ENCODE data around the gene CDCA7L. TPM values are rescaled to one million over a fixed set of nuclear protein-coding genes. Genes with fewer than 3 reads are reported as not detected.

Gene CDCA7L, protein sequence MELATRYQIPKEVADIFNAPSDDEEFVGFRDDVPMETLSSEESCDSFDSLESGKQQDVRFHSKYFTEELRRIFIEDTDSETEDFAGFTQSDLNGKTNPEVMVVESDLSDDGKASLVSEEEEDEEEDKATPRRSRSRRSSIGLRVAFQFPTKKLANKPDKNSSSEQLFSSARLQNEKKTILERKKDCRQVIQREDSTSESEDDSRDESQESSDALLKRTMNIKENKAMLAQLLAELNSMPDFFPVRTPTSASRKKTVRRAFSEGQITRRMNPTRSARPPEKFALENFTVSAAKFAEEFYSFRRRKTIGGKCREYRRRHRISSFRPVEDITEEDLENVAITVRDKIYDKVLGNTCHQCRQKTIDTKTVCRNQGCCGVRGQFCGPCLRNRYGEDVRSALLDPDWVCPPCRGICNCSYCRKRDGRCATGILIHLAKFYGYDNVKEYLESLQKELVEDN
- polyA plus RNA-seq (ENCODE audit: insufficient read length), result 62.6 TPM
- long read RNA-seq, donor 1, transcript CDCA7L-203 (10 exons, 3,066 nt), result major isoform, 5 of 6 reads
- long read RNA-seq, donor 1, partial matches to known transcripts, result 0 of 6 reads
- long read RNA-seq, donor 1, other reads (novel, unspliced or antisense), result 0 of 6 reads
- long read RNA-seq, donor 2, partial matches to known transcripts, result 0 of 3 reads
- long read RNA-seq, donor 2, other reads (novel, unspliced or antisense), result 0 of 3 reads
- long read RNA-seq, donor 3, result 0 reads
- long read RNA-seq, donor 4, partial matches to known transcripts, result 0 of 1 reads
- long read RNA-seq, donor 4, other reads (novel, unspliced or antisense), result 0 of 1 reads
- long read RNA-seq, donor 5, partial matches to known transcripts, result 0 of 13 reads
- long read RNA-seq, donor 5, other reads (novel, unspliced or antisense), result 7 of 13 reads
- long read RNA-seq, donor 6, partial matches to known transcripts, result 0 of 11 reads
- long read RNA-seq, donor 6, other reads (novel, unspliced or antisense), result 7 of 11 reads
- long read RNA-seq, donor 7, transcript CDCA7L-203 (10 exons, 3,066 nt), result major isoform, 6 of 11 reads
- long read RNA-seq, donor 7, partial matches to known transcripts, result 0 of 11 reads
- long read RNA-seq, donor 7, other reads (novel, unspliced or antisense), result 0 of 11 reads
- long read RNA-seq, donor 8, transcript CDCA7L-203 (10 exons, 3,066 nt), result major isoform, 5 of 7 reads
- long read RNA-seq, donor 8, partial matches to known transcripts, result 0 of 7 reads
- long read RNA-seq, donor 8, other reads (novel, unspliced or antisense), result 0 of 7 reads

DNA sequence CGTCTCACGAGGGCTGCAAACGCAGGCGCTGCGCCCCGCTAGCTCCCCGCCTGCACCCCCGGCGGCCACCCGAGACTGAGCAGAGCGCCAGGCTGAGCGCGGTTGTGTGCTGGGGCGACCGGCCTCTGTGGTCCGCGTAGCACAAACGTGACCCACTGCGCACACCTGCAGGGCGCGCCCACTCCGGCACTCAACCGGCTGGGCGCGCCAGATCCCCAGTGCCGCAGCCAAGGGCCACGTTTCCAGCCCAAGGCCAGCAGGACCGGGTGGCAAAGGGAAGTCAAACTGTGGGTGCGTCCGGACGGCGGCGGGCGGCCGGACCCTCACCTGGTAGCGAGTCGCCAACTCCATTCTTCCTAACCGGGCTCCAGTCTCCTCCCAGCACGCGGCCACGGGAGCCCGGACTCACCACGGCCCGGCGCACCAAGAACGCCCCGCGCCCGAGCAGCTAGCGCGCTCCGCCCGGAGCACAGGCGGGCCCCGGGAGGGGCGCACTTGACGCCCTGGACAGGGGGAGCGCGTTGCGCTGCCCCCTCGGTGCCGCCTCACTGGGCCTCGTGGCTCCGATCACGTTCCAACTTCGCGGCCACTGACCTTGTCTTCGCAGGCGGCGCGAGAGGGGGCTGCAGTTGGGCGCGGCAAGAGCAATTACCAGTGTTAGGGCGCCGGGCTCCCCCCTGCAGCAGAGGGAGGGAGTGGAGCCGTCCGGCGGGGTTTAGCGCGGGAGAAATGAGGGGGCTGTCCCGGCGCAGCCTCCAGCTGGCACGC lies at the start of gene CDCA7L:
TSS of gene CDCA7L (minus strand) at position 446 of the 768 bp plus-strand sequence. CDS start at position 351, 95 bp downstream.
- peak; percentile 78 for DNase-seq

DNA sequence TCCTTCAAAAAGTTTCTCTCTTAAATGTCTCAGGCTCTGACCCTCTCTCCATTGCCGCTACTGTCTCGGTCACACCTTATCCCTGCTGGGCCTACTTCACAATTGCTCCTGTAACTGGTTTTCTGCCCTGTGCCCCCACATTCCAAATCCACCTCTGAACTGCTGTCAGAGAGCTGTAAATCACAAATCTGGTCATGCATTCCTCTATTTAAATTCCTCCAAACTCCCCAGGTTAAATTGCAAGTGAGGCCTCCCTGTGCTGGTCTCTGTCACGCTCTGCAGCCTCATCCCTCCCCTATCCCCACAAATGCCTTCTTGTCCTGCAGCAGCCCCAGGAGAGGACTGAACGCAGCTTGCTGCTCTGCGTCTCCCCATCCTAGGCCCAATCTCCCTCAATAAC lies 40.4 kb upstream of the CDCA7L start:
- DNase-seq, result peak; percentile 83

- no peak for DNase-seq
Observed at GRCh38 chr7:21984042-21984441, 38.3 kb upstream of the CDCA7L start.

GRCh38 chr7:21983056-21983455 lies 37.4 kb upstream of the CDCA7L start:
- no peak for DNase-seq

GRCh38 chr7:21981524-21981923 lies 35.8 kb upstream of the CDCA7L start:
- no peak for DNase-seq

DNA sequence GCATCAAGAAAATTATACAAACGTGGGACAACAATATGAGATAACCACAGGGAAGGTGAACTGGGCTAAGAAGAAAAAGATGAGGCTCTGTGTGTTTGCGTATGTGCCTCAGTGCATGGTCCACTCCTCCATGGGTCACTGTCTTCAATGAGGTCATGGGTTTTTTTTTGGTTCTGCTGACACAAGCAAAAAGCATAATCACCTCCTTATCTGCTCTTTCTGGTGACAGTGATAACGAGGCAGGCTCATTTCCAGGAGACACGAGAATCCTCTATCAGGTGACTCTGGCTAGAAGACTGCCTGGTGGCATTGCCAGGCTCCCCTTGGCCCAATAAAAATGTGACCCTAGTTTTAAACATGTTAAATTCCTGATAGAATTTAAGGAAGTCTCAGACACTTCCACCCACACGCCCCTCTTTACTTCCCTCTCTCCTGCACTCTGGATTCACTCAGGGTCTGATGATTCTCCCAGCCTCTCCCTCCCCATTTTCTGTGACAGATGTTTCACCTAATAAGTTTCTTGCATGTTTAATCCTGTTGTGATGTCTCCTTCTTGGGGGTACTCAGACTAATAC lies 35.3 kb upstream of the CDCA7L start:
- DNase-seq, result no peak

DNA sequence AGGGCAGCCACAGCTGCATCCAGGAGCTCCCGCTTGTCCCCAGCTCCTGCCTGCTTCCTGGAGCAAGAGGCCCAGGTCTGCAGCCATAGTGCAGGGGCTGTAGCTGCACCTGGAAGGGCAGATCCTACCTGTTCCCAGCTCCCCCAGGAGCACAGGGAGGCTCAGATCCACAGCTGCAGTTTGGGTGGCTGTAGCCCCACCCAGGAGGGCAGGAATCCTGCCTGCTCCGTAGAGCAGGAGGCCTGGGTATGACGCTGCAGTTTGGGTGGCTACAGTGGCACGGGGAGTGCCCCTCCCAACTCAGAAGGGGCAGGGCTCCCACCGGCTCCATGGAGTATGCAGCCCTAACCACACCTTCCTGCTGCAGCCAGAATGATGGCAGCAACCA lies 26.7 kb upstream of the CDCA7L start:
- DNase-seq, result no peak

- DNase-seq, result no peak
Observed at GRCh38 chr7:21971780-21972396, 26.2 kb upstream of the CDCA7L start.

DNA sequence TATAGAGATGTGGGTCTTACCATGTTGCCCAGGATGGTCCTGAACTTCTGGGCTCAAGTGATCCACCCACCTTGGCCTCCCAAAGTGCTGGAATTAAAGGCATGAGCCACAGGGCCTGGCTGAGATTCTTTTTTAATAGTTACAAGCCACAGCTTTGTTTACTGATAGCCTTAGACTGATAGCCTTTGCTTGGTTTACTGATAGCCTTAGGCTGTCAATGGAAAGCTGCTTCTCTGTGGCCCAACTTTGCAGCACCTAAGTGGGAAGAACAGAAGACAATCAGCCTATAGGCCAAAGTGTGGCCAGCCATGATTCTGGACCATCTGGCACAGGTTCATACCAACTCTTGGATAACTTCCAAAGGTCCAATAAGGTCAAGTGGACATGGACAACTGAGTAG lies 24.1 kb upstream of the CDCA7L start:
- no peak for DNase-seq

DNA sequence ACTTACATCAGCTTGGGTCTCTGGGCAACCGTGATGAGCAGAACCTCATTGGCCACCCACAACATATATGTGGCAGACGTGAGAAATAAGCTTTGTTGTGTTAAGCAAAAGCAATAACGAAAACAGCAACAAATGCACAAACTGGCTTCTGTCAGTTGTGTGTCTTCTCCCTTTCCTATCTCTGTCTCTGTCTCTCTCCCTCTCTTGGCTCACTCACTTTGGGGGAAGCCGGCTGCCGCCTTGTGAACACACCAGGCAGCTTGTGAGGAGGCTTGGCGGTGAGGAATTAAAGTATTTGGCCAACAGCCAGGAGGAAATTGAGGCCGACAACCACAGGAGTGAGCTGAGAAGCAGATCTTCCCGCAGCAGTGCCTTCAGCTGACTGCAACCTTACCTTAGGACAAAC lies 21.9 kb upstream of the CDCA7L start:
- DNase-seq, result no peak

GRCh38 chr7:21966271-21966670 lies 20.6 kb upstream of the CDCA7L start:
- no peak for DNase-seq

GRCh38 chr7:21965291-21965690 lies 19.6 kb upstream of the CDCA7L start:
- DNase-seq, result no peak

GRCh38 chr7:21962677-21963076 lies 17.0 kb upstream of the CDCA7L start:
- DNase-seq, result no peak

DNA sequence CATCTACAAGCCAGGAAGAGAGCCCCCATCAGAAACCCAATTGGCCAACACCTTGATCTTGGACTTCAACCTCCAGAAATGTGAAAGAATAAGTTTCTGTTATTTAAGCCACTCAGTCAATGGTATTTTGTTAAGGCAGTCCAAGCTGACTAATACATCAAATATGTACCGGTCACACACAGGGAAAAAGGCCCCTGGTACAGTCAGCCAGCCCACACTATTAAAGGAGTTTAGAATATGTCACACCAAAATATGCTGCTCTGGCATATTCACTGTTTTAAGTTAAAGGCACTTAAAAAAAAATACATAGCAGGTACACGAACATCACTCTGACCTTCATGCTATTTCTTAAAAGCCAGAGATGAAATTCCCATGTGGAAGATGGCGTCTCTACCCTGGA lies 15.2 kb upstream of the CDCA7L start:
- no peak for DNase-seq

- DNase-seq, result no peak
Observed at GRCh38 chr7:21959387-21959776, 13.7 kb upstream of the CDCA7L start.

GRCh38 chr7:21953781-21954180 lies 8.1 kb upstream of the CDCA7L start:
- DNase-seq, result no peak

GRCh38 chr7:21948887-21949540 lies 3.3 kb upstream of the CDCA7L start:
- no peak for DNase-seq

DNA sequence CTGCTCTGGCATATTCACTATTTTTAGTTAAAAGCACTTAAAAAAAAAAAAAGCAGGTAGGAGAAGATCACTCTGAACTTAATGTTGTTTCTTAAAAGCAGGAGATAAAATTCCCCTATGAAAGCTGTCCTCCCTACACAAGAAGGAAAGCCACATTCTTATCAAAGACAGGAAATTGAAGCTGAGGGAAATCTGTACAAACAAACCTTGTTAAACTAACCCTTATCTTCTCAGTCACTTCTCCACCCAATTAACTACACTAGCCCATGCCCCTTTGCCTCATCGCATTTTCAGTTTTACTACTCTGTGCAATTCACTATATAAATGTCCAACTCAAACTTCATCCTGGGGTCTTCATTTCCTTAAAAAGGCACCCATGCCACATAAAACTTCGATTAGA lies 2.7 kb upstream of the CDCA7L start:
- no peak for DNase-seq

- no peak for DNase-seq
Observed at GRCh38 chr7:21947946-21948345, 2.2 kb upstream of the CDCA7L start.

DNA sequence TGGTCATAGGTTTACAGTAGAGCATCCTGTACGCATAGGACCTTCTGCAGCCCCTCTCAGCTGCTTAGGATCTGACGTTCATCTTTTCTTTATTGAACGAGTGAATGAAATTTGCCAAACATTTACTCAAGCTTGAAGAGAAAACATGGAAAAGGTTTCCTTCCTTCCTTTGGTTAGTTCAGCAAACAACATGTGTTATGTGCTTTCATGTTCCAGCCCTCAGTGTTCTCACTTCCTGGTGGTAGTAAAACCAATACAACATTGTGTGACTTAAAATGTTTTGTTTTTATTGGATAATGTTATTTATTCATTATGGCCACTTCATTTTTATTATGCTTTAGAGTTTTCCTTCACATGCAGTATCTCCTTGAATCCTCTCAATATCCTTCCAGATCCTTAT lies 1.4 kb upstream of the CDCA7L start:
- no peak for DNase-seq

All from left kidney (tissue), 8 donors.